ENCODE results near the gene FOXD4L1. TPM values are rescaled to one million over a fixed set of nuclear protein-coding genes. Genes with fewer than 3 reads are reported as not detected.
A peak's percentile ranks its signal among the peaks of the same experiment; 100 is the strongest.
"Not testable (repeated sequence)": the region's sequence is repeated elsewhere in the genome, so short reads cannot be mapped to it uniquely, and the experiment has no call there.

The FOXD4L1 gene
- under 1 TPM in 1 of 2 donors, not detected in 1; 0.52 TPM for total RNA-seq

- H3K36me3 ChIP-seq (replicated peaks in 1 of 2; ENCODE audit: insufficient read depth in 1 of 2, low read depth in 2 of 2); H3K9me3 ChIP-seq; H3K27ac ChIP-seq; ATAC-seq; DNase-seq; intact Hi-C loops (cut with DNase I); H3K4me3 ChIP-seq: not testable (repeated sequence)
- 70 to 94% methylated on average over 3 of the region's 4 CpGs for WGBS, 2 donors
- H3K4me1 ChIP-seq = peaks cover 12% of the 10 kb centered on the region
- peaks cover 0 to 12% of the 10 kb centered on the region in 2 donors for H3K27me3 ChIP-seq
These were observed at the start of gene FOXD4L1 for GRCh38 chr2:113498365-113498764. TSS of gene FOXD4L1 (plus strand) at chr2:113498665. CDS start at chr2:113499257, 592 bp downstream.

- H3K27ac ChIP-seq; ATAC-seq; H3K27me3 ChIP-seq; H3K36me3 ChIP-seq (replicated peaks in 1 of 2; ENCODE audit: insufficient read depth in 1 of 2, low read depth in 2 of 2); H3K4me3 ChIP-seq; H3K4me1 ChIP-seq; H3K9me3 ChIP-seq; intact Hi-C loops (cut with DNase I); DNase-seq: not testable (repeated sequence)
These were observed 32.7 kb upstream of the FOXD4L1 start for GRCh38 chr2:113465770-113466169.

- DNase-seq; H3K27ac ChIP-seq; intact Hi-C loops (cut with DNase I); H3K9me3 ChIP-seq; H3K27me3 ChIP-seq; ATAC-seq; H3K4me3 ChIP-seq; H3K4me1 ChIP-seq; H3K36me3 ChIP-seq (replicated peaks in 1 of 2; ENCODE audit: insufficient read depth in 1 of 2, low read depth in 2 of 2): not testable (repeated sequence)
- whole genome bisulfite sequencing, 2 donors = 95 to 96% methylated on average over 14 to 19 of the region's 24 CpGs
These were observed 21.6 kb upstream of the FOXD4L1 start for GRCh38 chr2:113476688-113477368.

- H3K36me3 ChIP-seq (replicated peaks in 1 of 2; ENCODE audit: insufficient read depth in 1 of 2, low read depth in 2 of 2); H3K4me3 ChIP-seq; H3K9me3 ChIP-seq; H3K4me1 ChIP-seq; H3K27ac ChIP-seq; ATAC-seq; intact Hi-C loops (cut with DNase I); DNase-seq; H3K27me3 ChIP-seq: not testable (repeated sequence)
- 97 to 98% methylated on average over 13 of the region's 13 CpGs for WGBS, 2 donors
These were observed 1.9 kb upstream of the FOXD4L1 start for GRCh38 chr2:113496527-113496926.

- Histone ChIP-seq H3K27me3 (peaks cover 0 to 20% of the 10 kb centered on the region in 2 donors), H3K4me1 (peaks cover 21% of the 10 kb centered on the region)
- intact Hi-C loops (cut with DNase I); H3K9me3 ChIP-seq; ATAC-seq; H3K27ac ChIP-seq; H3K36me3 ChIP-seq (replicated peaks in 1 of 2; ENCODE audit: insufficient read depth in 1 of 2, low read depth in 2 of 2); H3K4me3 ChIP-seq: not testable (repeated sequence)
- peak in 1 of 4 donors; percentile 19 for DNase-seq
- 10 to 49% methylated on average over 8 to 46 of the region's 62 CpGs for WGBS, 2 donors
These were observed 787 bp downstream of the FOXD4L1 start for GRCh38 chr2:113499019-113499885.

- H3K9me3 ChIP-seq; H3K36me3 ChIP-seq (replicated peaks in 1 of 2; ENCODE audit: insufficient read depth in 1 of 2, low read depth in 2 of 2); intact Hi-C loops (cut with DNase I); ATAC-seq; H3K4me3 ChIP-seq; H3K27ac ChIP-seq; DNase-seq: not testable (repeated sequence)
- Histone ChIP-seq H3K27me3 (peaks cover 0 to 21% of the 10 kb centered on the region in 2 donors), H3K4me1 (peaks cover 21% of the 10 kb centered on the region)
- WGBS, 2 donors = 0 to 8% methylated on average over 1 to 27 of the region's 56 CpGs
These were observed 1.6 kb downstream of the FOXD4L1 start for GRCh38 chr2:113499886-113500722.

- ATAC-seq; H3K4me3 ChIP-seq; H3K36me3 ChIP-seq (replicated peaks in 1 of 2; ENCODE audit: insufficient read depth in 1 of 2, low read depth in 2 of 2); H3K27ac ChIP-seq; DNase-seq; intact Hi-C loops (cut with DNase I); H3K9me3 ChIP-seq: not testable (repeated sequence)
- peaks cover 0 to 21% of the 10 kb centered on the region in 2 donors for H3K27me3 ChIP-seq
- 21 to 40% methylated on average over 8 of the region's 8 CpGs for WGBS, 2 donors
- peaks cover 21% of the 10 kb centered on the region for H3K4me1 ChIP-seq
These were observed 2.2 kb downstream of the FOXD4L1 start for GRCh38 chr2:113500723-113501038.

GRCh38 chr2:113502216-113503093 is 4.0 kb downstream of the FOXD4L1 start:
- Histone ChIP-seq H3K27me3 (peaks cover 0 to 21% of the 10 kb centered on the region in 2 donors), H3K4me1 (peaks cover 21% of the 10 kb centered on the region), H3K4me3 (peak overlapping the region in 1 of 2 donors; percentile 27)
- WGBS, 2 donors = 3 to 5% methylated on average over 45 to 73 of the region's 73 CpGs
- intact Hi-C loops (cut with DNase I); H3K36me3 ChIP-seq (replicated peaks in 1 of 2; ENCODE audit: insufficient read depth in 1 of 2, low read depth in 2 of 2); H3K9me3 ChIP-seq; DNase-seq; H3K27ac ChIP-seq: not testable (repeated sequence)
- ATAC-seq = peak; percentile 15

GRCh38 chr2:113503094-113504042 is 4.9 kb downstream of the FOXD4L1 start:
- H3K36me3 ChIP-seq (replicated peaks in 1 of 2; ENCODE audit: insufficient read depth in 1 of 2, low read depth in 2 of 2); H3K9me3 ChIP-seq; intact Hi-C loops (cut with DNase I); H3K27ac ChIP-seq: not testable (repeated sequence)
- Histone ChIP-seq H3K4me3 (peak overlapping the region in 1 of 2 donors; percentile 27), H3K4me1 (peaks cover 21% of the 10 kb centered on the region), H3K27me3 (peaks cover 0 to 21% of the 10 kb centered on the region in 2 donors)
- WGBS, 2 donors = 0 to 1% methylated on average over 11 to 98 of the region's 116 CpGs
- ATAC-seq (peak; percentile 42), DNase-seq (peak in 1 of 4 donors; percentile 20)

- H3K36me3 ChIP-seq (replicated peaks in 1 of 2; ENCODE audit: insufficient read depth in 1 of 2, low read depth in 2 of 2); H3K27ac ChIP-seq; ATAC-seq; intact Hi-C loops (cut with DNase I); H3K4me3 ChIP-seq; DNase-seq; H3K9me3 ChIP-seq: not testable (repeated sequence)
- peaks cover 21% of the 10 kb centered on the region for H3K4me1 ChIP-seq
- WGBS, 2 donors = 8 to 9% methylated on average over 18 to 23 of the region's 23 CpGs
- H3K27me3 ChIP-seq = peaks cover 0 to 21% of the 10 kb centered on the region in 2 donors
These were observed 5.6 kb downstream of the FOXD4L1 start for GRCh38 chr2:113504081-113504480.
